PFSK-1 (cell line): Measurements from ENCODE around the gene FAM185A.

Experiments used
- POLR2AphosphoS5 ChIP-seq: IDR thresholded peaks from 2 replicates; pipeline ENCODE4 v1.6.1; 2012; ENCODE audit warnings: low read depth, mild to moderate bottlenecking, control low read depth, low read length, moderate library complexity
- SIN3A ChIP-seq: IDR thresholded peaks from 2 replicates; pipeline ENCODE4 v1.6.1; 2012; ENCODE audit warnings: mild to moderate bottlenecking, low read length, moderate library complexity, borderline replicate concordance; ENCODE audit not compliant: insufficient read depth
- TAF1 ChIP-seq: IDR thresholded peaks from 2 replicates; pipeline ENCODE4 v1.6.1; 2012; ENCODE audit warnings: low read length, control low read depth, borderline replicate concordance; ENCODE audit not compliant: insufficient read depth
- TF ChIP-seq, protein P1 (sequence below), 2 experiments: IDR thresholded peaks; 2 replicates each; pipeline versions ENCODE4 v1.6.1 to v1.8.0; 2011 to 2012; ENCODE audit warnings: low read depth in 2 of 2, low read length in 2 of 2, control low read depth in 1 of 2, inconsistent platforms in 1 of 2, mild to moderate bottlenecking in 1 of 2, moderate library complexity in 1 of 2; ENCODE audit not compliant: insufficient read depth in 1 of 2

- no peak for TF ChIP-seq POLR2AphosphoS5
- TF ChIP-seq TAF1, result no peak
- TF ChIP-seq SIN3A, result no peak
- TF ChIP-seq, protein P1, sequence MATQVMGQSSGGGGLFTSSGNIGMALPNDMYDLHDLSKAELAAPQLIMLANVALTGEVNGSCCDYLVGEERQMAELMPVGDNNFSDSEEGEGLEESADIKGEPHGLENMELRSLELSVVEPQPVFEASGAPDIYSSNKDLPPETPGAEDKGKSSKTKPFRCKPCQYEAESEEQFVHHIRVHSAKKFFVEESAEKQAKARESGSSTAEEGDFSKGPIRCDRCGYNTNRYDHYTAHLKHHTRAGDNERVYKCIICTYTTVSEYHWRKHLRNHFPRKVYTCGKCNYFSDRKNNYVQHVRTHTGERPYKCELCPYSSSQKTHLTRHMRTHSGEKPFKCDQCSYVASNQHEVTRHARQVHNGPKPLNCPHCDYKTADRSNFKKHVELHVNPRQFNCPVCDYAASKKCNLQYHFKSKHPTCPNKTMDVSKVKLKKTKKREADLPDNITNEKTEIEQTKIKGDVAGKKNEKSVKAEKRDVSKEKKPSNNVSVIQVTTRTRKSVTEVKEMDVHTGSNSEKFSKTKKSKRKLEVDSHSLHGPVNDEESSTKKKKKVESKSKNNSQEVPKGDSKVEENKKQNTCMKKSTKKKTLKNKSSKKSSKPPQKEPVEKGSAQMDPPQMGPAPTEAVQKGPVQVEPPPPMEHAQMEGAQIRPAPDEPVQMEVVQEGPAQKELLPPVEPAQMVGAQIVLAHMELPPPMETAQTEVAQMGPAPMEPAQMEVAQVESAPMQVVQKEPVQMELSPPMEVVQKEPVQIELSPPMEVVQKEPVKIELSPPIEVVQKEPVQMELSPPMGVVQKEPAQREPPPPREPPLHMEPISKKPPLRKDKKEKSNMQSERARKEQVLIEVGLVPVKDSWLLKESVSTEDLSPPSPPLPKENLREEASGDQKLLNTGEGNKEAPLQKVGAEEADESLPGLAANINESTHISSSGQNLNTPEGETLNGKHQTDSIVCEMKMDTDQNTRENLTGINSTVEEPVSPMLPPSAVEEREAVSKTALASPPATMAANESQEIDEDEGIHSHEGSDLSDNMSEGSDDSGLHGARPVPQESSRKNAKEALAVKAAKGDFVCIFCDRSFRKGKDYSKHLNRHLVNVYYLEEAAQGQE (IDR thresholded peaks at IDR 0.05; ENCODE audit: insufficient read depth in 1 of 2, low read depth in 2 of 2, low read length in 2 of 2), result no peak
These were observed 70.4 kb downstream of the FAM185A start for GRCh38 chr7:102819151-102819550.
